ENCODE measurements around the gene RHBG.

The RHBG gene

GRCh38 chr1:156407344-156407743, 38.3 kb downstream of the RHBG start:
- no peak overlapping the region for H3K27ac ChIP-seq
- DNase-seq (ENCODE audit: low spot score), result no peak
- no peak for TF ChIP-seq CTCF (IDR thresholded peaks at IDR 0.05)
- H3K4me3 ChIP-seq, result no peak overlapping the region

GRCh38 chr1:156407760-156408159, 38.7 kb downstream of the RHBG start:
- no peak for TF ChIP-seq CTCF (IDR thresholded peaks at IDR 0.05)
- no peak overlapping the region for H3K27ac ChIP-seq
- no peak for DNase-seq (ENCODE audit: low spot score)
- no peak overlapping the region for H3K4me3 ChIP-seq

GRCh38 chr1:156409439-156409838, 40.4 kb downstream of the RHBG start:
- no peak overlapping the region for H3K4me3 ChIP-seq
- H3K27ac ChIP-seq, result no peak overlapping the region
- DNase-seq (ENCODE audit: low spot score), result no peak
- TF ChIP-seq CTCF (IDR thresholded peaks at IDR 0.05), result no peak

GRCh38 chr1:156410238-156410637, 41.2 kb downstream of the RHBG start:
- Histone ChIP-seq H3K27ac (no peak overlapping the region), H3K4me3 (no peak overlapping the region)
- DNase-seq (ENCODE audit: low spot score), result no peak
- TF ChIP-seq CTCF (IDR thresholded peaks at IDR 0.05), result no peak

- DNase-seq (ENCODE audit: low spot score), result no peak
- no peak overlapping the region for H3K27ac ChIP-seq
- H3K4me3 ChIP-seq, result no peak overlapping the region
- no peak for TF ChIP-seq CTCF (IDR thresholded peaks at IDR 0.05)
Measured at GRCh38 chr1:156410740-156411139, 41.7 kb downstream of the RHBG start.

- H3K4me3 ChIP-seq, result no peak overlapping the region
- H3K27ac ChIP-seq, result no peak overlapping the region
- TF ChIP-seq CTCF (IDR thresholded peaks at IDR 0.05), result no peak
- no peak for DNase-seq (ENCODE audit: low spot score)
Measured at GRCh38 chr1:156412653-156413321, 43.8 kb downstream of the RHBG start.

- Histone ChIP-seq H3K27ac (no peak overlapping the region), H3K4me3 (no peak overlapping the region)
- no peak for TF ChIP-seq CTCF (IDR thresholded peaks at IDR 0.05)
- DNase-seq (ENCODE audit: low spot score), result no peak
Measured at GRCh38 chr1:156413391-156414246, 44.6 kb downstream of the RHBG start.

Measured in coronary artery (tissue), 2 donors.